NCI-H2196 (cell line): ENCODE data around the gene DNMT1.
"Not testable (repeated sequence)": the region's sequence is repeated elsewhere in the genome, so short reads cannot be mapped to it uniquely, and the experiment has no call there.

Source experiments
- DNase-seq: peaks from one replicate; lab custom pipeline; 2025; ENCODE audit not compliant: unreplicated experiment; lab: John Stamatoyannopoulos, UW

DNMT1 gene

DNA sequence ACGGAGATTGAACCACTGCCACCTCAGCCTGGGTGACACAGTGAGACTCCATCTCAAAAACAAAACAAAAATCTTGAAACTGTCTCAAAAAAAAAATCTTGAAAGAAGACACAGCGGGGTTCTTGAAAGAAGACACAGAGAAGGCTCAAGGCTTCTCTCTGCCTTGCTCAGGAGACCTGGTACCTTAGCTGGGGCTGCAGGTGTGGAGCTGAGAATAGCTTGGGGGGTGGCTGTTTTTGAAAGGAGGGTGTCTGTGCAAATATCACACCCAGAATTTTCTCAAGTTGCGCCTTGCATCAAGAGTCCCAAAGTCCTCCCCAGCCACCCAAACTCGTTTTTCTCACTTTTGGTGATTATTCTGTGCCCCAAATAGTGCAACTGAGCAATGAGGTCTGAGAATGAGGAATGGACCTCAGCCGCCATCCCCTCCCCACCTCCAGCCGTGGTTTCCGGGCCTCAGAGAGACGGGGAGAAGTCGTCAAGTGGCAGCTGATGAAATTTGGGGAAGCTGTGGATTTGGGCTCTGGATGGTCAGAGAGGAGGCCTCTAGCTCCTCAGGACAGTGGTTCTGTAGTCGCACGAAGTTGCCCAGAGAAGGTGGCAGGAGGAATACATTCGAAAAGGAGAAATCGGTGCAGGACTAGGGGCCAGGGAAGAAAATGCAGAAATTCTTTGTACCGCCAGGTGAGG is 27.6 kb upstream of the DNMT1 start:
- DNase-seq = no peak

GRCh38 chr19:10220695-10221094 is 25.9 kb upstream of the DNMT1 start:
- no peak for DNase-seq

- peak; percentile 51 for DNase-seq
Measured at GRCh38 chr19:10219678-10220077, 24.9 kb upstream of the DNMT1 start.

- no peak for DNase-seq
Measured at GRCh38 chr19:10217085-10217484, 22.3 kb upstream of the DNMT1 start.

- no peak for DNase-seq
Measured at GRCh38 chr19:10214784-10215183, 20.0 kb upstream of the DNMT1 start.

GRCh38 chr19:10211691-10212090 is 16.9 kb upstream of the DNMT1 start:
- DNase-seq = no peak

DNA sequence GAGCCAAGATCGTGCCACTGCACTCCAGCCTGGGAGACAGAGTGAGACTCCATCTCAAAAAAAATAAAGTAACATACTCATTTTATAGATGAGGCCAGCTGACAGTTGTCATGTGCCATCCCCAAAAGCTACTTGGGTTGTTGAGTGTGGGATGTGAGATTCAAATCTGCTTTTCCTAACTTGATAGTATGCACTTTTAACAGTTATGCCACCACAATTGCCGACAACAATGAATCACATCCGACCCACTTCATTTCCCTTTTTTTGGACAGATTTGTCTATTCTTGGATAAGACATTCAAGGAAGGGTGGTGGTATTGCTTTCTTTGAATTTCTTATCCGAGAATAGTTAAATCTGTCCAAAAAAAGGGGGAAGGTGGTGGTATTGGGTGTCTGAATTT is 16.3 kb upstream of the DNMT1 start:
- DNase-seq = no peak

- no peak for DNase-seq
Measured at GRCh38 chr19:10209315-10209714, 14.6 kb upstream of the DNMT1 start.

- peak; percentile 21 for DNase-seq
Measured at GRCh38 chr19:10207026-10207425, 12.3 kb upstream of the DNMT1 start.

DNA sequence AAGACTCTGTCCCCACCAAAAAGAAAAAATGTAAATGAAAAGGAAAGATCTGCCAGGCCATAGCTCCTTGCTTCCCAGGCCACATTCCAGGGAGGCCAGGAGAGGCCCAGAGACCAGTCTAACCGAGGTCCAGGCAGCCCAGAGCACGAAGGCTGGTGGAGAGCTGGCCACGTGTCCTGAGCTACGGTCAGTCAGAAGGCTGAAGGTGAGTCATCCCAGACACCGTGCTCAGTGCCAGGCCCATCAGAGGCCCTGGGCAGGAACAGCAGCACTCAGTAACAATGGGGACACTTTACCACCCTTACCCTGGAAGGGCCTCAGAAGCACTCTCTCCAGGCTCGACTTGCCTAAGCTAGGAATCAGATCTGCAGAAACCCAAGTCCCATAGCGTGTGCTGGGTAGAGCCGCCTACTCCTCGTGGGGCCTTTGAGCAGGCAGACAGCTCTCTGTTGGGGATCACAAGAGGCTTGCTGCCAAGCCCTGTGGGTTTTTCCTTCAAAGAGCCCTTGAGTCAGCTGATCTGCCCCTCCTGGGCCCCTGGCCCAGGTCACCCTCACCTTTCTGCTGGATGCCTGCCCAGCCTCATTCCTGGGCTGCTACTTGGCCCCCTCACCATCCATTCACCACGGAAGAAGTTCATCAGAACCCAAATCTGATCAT is 11.6 kb upstream of the DNMT1 start:
- DNase-seq = peak; percentile 70

DNA sequence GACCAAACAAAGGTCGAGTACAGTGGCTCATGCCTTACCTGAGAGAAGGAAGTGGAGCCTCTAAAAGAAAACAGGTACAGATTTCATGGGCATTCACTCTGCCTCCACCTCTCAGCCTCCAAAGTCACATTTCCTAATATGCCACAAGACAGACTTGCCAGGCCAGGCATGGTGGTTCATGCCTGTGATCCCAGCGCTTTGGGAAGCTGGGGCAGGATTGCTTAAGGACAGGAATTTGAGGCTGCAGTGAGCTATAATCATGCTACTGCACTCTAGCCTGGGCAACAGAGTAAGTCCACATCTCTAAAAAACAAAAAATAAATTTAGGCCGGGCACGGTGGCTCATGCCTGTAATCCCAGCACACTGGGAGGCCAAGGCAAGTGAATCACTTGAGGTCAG is 10.9 kb upstream of the DNMT1 start:
- DNase-seq = no peak

- no peak for DNase-seq
Measured at GRCh38 chr19:10203686-10204085, 8.9 kb upstream of the DNMT1 start.

GRCh38 chr19:10201176-10201575 is 6.4 kb upstream of the DNMT1 start:
- DNase-seq = no peak

- not testable (repeated sequence) for DNase-seq
Measured at GRCh38 chr19:10200101-10200500, 5.3 kb upstream of the DNMT1 start.

DNA sequence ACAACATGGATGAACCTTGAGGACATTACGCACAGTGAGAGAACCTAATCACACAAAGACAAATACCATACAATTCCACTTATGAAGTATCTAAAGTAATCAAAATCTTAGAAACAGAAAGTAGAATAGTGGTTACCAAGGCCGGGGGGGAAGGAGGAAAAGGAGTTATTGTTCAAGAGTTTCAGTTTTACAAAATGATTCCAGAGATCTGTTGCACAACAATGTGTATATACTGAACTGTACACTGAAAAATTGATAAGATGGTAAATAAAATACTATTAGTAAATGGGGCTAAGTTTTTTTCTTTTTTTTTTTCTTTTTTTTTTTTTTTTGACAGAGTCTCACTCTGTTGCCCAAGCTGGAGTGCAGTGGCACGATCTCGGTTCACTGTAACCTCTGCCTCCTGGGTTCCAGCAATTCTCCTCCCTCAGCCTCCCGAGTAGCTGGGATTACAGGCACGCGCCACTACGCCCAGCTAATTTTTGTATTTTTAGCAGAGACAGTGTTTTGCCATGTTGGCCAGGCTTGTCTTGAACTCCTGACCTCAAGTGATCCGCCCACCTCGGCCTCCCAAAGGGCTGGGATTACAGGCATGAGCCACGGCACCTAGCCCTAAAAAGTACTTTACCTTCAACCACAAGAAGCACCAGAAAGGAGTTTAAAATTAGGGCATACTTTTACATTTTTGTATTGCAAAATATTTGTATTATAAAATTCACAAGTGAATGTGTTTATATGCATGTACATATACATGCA is 4.3 kb upstream of the DNMT1 start:
- not testable (repeated sequence) for DNase-seq

GRCh38 chr19:10195199-10195519 is 406 bp upstream of the DNMT1 start:
- DNase-seq = no peak

DNA sequence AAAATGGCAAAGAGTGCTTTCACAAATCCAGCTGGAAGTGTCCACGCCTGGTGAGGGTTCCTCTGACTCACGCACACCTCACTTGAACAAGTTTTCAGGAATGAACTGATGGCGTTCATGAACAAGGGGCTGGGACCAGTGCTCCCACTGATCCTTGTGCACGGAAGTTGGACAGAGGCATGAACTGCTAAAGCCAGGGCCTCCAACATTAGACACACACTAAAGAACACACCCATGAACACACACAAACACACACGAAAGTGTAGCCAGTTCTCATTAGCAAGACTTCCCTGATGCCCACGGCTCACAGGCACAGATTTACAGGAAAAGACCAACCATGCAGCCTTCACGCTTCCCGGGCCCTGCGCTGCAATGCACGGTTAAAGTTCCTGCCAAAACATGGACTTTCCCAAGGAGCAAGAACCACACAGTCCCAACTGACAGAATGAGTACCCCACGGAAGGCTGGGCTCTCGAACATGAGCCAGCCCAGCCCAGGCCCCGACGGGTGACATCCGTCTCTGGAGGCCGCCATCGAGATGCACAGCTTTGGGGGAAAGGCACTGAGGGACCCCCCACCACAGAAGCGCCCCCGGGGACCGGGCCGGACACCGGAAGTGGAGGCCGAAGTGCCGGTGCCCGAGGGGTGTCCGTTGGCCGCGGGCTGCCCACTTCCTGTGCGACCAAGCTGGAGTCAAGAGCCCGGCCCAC is 808 bp downstream of the DNMT1 start:
- DNase-seq = no peak

- DNase-seq = no peak
Measured at GRCh38 chr19:10192922-10193321, 1.8 kb downstream of the DNMT1 start.

GRCh38 chr19:10191347-10191746 is 3.4 kb downstream of the DNMT1 start:
- peak; percentile 50 for DNase-seq

- no peak for DNase-seq
Measured at GRCh38 chr19:10190026-10190425, 4.7 kb downstream of the DNMT1 start.

GRCh38 chr19:10189616-10190015 is 5.1 kb downstream of the DNMT1 start:
- no peak for DNase-seq

- DNase-seq = no peak
Measured at GRCh38 chr19:10187315-10187714, 7.4 kb downstream of the DNMT1 start.
